NCI-H2196 (cell line): ENCODE results near the gene SLC7A5.
A peak's percentile ranks its signal among the peaks of the same experiment; 100 is the strongest.
"Not testable (repeated sequence)": the region's sequence is repeated elsewhere in the genome, so short reads cannot be mapped to it uniquely, and the experiment has no call there.

Experiments used
- DNase-seq: peaks from one replicate; lab custom pipeline; 2025; ENCODE audit not compliant: unreplicated experiment; lab: John Stamatoyannopoulos, UW

The SLC7A5 gene

GRCh38 chr16:87800497-87800896 lies 68.8 kb downstream of the SLC7A5 start:
- peak; percentile 18 for DNase-seq

- no peak for DNase-seq
Measured at GRCh38 chr16:87795336-87795735, 74.0 kb downstream of the SLC7A5 start.

- no peak for DNase-seq
Measured at GRCh38 chr16:87794485-87795078, 74.7 kb downstream of the SLC7A5 start.

- DNase-seq: no peak
Measured at GRCh38 chr16:87792205-87792565, 77.1 kb downstream of the SLC7A5 start.

- DNase-seq: no peak
Measured at GRCh38 chr16:87791295-87792204, 77.8 kb downstream of the SLC7A5 start.

- peak; percentile 17 for DNase-seq
Measured at GRCh38 chr16:87790292-87791100, 78.8 kb downstream of the SLC7A5 start.

- DNase-seq: no peak
Measured at GRCh38 chr16:87789437-87790291, 79.6 kb downstream of the SLC7A5 start.

- DNase-seq: not testable (repeated sequence)
Measured at GRCh38 chr16:87788730-87789436, 80.4 kb downstream of the SLC7A5 start.

GRCh38 chr16:87787451-87788091 lies 81.7 kb downstream of the SLC7A5 start:
- not testable (repeated sequence) for DNase-seq

- no peak for DNase-seq
Measured at GRCh38 chr16:87784812-87785211, 84.5 kb downstream of the SLC7A5 start.

- no peak for DNase-seq
Measured at GRCh38 chr16:87782033-87782432, 87.3 kb downstream of the SLC7A5 start.

- DNase-seq: no peak
Measured at GRCh38 chr16:87780385-87780989, 88.8 kb downstream of the SLC7A5 start.
